Measurements from ENCODE around the gene ISYNA1.

GRCh38 chr19:18391509-18392075, 46.3 kb downstream of the ISYNA1 start:
- TF ChIP-seq, protein P1, sequence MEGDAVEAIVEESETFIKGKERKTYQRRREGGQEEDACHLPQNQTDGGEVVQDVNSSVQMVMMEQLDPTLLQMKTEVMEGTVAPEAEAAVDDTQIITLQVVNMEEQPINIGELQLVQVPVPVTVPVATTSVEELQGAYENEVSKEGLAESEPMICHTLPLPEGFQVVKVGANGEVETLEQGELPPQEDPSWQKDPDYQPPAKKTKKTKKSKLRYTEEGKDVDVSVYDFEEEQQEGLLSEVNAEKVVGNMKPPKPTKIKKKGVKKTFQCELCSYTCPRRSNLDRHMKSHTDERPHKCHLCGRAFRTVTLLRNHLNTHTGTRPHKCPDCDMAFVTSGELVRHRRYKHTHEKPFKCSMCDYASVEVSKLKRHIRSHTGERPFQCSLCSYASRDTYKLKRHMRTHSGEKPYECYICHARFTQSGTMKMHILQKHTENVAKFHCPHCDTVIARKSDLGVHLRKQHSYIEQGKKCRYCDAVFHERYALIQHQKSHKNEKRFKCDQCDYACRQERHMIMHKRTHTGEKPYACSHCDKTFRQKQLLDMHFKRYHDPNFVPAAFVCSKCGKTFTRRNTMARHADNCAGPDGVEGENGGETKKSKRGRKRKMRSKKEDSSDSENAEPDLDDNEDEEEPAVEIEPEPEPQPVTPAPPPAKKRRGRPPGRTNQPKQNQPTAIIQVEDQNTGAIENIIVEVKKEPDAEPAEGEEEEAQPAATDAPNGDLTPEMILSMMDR (IDR thresholded peaks at IDR 0.05) = no peak
- TF ChIP-seq POLR2AphosphoS5 (IDR thresholded peaks at IDR 0.05) = peak in 1 of 3 donors; percentile 3
- TF ChIP-seq EP300 (IDR thresholded peaks at IDR 0.05) = no peak
